HG03175 (cell line): Measurements from ENCODE around the gene MED17.
"Not testable (repeated sequence)": the region's sequence is repeated elsewhere in the genome, so short reads cannot be mapped to it uniquely, and the experiment has no call there.

Source experiments
- ATAC-seq: cut with Tn5 transposase; IDR thresholded peaks from one replicate; pipeline ENCODE4 v1.9.1; 2021; ENCODE audit warnings: mild to moderate bottlenecking, moderate library complexity; ENCODE audit not compliant: unreplicated experiment

MED17 gene

DNA sequence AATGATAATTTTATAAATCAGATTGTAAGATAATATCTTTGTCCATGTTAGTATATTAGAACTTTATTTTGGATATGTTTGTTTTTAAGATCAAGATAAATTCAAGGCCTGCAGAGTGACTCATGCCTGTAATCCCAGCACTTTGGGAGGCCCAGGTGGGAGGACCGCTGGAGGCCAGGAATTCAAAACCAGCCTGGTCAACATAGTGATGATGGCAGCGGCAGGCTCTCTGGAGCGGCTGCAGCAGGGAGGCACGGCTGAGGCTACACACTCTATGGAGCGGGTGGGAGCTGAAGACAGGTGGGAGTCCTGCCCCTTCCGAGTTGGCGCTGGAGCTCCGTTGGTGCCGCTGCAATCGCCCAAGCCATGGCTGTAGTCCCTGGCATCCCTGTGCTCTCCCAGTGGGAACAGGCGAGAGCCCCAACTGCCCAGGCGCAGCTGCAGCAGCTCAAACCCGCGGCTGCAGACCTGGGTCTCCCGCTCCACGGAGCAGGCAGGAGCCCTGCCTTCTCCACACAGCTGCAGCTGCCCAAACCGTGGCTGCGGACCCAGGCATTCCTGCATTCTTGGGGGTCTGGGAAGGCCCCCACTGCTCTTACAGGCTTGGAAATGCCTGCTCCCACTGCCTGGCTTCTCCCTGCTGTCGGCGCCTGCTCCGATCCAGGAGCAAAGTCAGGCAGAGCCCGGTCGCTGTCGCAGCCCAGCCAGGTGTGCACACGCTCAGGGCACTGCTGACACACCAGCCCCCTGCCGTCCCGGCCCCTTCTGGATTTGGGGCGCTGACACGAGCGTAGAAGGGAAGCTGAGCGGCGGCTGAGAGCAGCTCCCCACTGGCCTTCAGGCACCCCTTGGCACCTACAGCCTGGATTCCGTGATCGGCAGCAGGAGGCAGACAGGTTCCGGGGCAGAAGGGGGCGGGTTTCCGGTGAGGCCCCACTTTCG lies 25.9 kb upstream of the MED17 start:
- ATAC-seq = no peak

DNA sequence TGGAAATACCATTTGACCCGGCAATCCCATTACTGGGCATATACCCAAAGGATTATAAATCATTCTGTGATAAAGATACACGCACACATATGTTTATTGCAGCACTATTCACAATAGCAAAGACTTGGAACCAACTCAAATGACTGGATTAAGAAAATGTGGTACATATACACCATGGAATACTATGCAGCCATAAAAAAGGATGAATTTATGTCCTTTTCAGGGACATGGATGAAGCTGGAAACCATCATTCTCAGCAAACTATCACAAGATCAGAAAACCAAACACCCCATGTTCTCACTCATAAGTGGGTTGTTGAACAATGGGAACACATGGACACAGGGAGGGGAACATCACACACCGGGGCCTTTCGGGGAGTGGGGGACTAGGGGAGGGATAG lies 25.0 kb upstream of the MED17 start:
- ATAC-seq = not testable (repeated sequence)

DNA sequence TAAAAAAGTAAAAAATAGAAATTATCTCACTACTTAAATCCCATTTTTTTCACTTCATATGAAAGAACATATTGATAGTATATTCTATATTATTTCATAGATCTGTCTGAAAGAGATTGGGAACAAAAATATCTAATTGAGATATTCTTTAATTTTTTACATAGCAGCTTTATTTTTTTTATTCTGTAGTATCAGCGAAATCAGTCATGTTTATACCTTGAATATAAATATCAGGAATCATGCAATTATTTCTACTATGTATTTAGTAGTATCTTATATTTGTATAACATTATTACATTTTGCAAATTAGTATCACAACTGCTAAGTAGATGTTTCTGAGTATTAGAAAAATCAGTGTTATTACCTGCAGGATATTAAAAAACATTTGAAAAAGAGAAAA lies 22.2 kb upstream of the MED17 start:
- ATAC-seq = no peak

DNA sequence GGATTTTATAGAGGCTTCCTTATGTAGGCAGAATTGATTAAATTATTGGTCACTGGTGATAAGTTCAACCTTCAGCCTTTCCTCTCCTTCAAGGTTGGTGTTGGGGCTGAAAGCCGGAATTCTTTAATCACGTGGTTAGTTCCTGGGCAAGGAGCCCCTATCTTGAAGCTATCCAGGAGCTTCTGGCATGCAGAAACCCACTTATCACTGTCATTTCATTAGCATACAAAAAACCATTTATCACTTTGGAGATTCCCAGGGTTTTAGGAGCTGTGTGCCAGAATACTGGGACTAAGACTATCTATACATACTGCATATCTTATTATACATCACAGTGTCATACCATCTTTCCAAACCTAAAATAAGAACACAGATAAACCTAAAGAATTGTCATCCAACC lies 18.5 kb upstream of the MED17 start:
- ATAC-seq = no peak

DNA sequence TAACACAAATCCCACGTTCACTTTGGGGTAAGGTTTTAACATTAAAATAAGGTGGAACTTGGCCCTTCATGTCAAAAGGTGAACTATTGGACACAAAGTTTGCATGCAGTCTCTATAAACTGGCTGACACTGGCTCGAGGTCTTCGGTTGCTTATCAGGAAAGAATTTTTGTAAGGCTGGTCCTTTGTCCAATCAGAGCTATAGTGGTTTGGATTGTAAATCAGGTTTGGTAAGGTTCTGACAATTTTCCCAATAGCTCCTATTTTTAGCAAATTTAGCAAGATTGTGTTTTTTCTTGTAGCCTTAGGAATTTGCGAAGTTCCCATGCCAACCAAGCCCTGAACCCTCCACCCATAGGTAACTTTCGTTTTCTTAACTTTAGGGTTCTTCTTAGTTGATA lies 17.6 kb upstream of the MED17 start:
- no peak for ATAC-seq

DNA sequence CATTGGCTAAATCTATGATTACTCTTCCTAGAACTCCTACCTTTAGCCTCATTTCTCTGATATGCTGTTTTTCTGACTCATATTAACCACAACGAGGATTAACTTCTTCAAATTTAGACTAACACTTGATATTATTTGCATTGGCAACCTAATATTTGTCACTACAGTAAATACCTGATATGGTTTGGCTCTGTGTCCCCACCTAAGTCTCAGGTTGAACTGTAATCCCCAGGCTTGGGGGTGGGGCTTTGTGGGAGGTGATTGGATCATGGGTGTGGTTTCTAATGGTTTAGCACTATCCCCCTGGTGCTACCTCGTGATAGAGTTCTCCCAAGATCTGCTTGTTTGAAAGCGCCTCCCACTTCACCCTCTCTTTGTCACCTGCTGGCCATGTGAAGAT lies 17.1 kb upstream of the MED17 start:
- ATAC-seq = no peak

DNA sequence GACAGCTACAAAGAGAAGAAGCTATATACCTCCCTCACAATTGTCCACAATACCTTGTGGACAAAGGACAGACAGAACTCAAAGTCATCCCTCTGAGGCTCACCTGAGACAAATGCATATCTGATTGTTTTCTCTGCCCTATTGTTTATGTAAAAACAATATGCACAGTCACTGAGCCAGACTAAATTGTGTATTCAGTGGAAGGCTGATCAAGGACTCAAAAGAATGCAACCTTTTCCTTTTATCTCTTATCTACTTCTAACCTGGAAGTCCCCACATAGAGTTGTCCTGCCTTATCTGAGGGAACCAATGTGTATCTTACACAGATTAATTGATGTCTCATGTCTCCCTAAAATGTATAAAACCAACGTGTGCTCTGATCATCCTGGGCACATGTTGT lies 13.9 kb upstream of the MED17 start:
- no peak for ATAC-seq

DNA sequence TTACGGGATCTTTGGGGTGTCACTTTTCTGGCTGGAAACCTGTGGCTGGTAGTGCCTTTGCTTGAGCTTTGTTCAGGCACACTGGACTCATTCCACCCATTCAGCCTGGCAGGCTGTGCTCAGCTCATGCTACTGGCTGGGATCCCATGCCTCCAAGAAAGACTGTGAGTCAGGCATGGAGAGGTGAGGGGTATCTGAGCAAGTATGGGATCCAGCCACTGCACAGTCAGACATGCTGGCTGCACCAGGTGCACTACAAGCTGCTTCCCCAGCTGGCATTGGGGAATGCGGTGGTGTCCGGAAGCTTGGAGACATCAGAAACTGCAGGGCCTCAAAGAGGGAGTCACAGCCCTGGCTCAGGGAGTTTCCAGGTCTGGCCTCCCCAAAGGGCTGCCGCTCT lies 12.0 kb upstream of the MED17 start:
- no peak for ATAC-seq

DNA sequence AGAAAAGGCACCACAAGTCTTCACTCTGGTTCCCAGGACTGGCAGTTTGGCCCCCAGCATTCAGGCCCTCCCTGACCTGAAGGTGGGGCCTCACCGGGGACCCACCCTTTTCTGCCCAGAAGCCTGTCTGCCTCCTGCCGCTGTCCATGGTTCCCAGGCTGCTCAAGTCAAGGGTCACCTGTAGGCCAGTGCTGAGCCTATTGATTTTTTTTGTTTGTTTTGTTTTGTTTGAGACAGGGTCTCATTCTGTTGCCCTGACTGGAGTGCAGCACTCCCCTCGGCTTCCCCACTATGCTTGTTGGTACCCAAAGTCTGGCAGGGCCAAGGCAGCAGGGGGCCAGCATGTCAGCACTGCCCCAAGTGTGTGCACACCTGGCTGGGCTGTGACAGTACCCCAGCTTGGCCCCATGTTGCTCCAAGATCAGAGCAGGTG lies 11.0 kb upstream of the MED17 start:
- no peak for ATAC-seq

DNA sequence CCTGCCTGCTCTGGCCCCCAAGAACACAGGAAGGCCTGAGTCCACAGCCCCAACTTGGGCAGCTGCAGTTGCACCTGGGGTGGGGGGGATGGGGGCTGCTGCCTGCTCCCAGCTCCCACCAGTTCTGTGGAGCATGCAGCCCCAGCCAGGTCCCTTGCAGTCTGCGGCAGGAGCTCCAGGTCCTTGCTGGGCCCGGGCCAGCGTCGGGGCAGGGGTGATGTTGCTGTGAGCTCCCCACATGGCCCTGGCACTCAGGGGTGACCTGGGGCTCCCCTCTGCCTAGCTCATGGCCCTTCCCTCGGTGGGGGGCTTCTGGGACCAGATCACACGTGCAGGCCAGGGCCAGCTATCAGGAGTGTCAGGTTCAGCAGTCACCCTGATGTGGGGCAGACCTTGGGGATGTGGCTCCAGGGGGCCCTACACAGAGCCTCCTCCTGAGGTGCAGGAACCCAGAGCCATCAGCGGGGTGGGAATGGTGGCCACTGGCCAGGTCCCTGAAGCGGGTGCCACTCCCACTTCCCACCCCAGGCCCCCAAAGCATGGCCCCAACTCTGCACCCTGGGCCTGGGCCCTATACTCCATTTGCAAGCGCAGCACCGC lies 10.4 kb upstream of the MED17 start:
- ATAC-seq = no peak

DNA sequence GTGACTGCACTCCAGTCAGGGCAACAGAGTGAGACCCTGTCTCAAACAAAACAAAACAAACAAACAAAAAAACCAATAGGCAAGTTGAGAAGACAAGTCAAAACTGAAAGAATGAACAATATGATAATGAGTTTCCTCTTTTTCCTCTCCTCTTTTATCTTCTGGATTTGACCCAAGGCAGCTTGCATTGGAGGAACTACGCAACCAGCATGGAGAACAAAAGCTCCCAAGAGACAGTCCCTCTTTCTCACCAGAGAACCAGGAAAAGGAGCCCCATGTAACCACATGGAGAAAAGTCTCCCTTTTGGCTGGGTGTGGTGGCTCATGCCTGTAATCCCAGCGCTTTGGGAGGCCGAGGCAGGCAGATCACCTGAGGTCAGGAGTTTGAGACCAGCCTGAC lies 9.5 kb upstream of the MED17 start:
- not testable (repeated sequence) for ATAC-seq

DNA sequence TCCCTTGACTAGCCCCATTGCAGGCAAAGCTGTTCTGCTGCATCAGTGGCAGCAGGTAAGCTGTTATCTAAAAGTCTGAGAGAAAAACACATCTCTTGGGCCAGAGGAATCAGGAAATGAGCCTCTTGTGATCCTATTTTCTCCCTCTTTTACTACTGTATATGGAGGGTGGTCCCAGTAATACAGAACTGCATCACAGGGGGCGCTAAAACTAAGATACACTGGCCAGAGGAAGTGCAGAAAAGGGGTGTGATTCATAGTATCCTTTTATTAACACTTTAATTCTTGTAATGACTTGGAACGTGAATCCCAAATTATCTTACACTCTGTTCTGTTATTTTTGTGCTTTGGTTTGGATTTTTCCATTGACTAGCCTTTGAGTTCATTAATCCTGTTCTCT lies 8.8 kb upstream of the MED17 start:
- no peak for ATAC-seq

DNA sequence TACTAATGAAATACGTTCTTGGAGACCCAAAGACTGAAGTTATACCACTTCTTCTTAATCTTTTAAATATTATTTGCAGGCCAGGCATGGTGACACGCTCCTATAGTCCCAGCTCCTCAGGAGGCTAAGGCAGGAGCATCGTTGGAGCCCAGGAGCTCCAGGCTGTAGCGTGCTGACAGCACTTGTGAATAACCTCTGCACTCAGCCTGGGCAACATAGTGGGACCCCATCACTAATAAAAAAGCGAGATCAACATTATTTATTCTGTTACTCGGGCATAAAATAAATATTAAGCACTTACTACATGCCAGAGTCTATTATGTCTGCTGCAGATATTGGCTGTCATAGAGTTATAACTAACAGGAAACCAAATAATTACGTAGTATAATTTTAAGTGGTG lies 720 bp upstream of the MED17 start:
- no peak for ATAC-seq

DNA sequence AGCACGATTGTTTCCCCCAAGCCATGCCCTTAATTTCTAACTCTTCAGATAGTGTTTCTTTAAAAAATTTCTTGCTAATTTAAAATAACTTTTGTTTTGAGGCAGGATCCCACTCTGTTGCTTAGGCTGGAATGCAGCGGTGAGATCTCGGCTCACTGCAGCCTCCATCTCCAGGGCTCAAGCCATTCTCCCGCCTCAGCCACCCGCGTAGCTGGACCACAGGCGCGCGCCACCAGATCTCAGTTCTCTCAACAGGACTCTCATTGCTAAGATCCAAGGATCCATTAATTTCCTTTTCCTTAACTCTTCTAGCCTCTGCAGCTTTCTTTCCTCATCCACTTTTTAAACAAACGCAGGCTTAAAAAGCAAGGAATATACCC lies 327 bp upstream of the MED17 start:
- ATAC-seq = peak; percentile 43

DNA sequence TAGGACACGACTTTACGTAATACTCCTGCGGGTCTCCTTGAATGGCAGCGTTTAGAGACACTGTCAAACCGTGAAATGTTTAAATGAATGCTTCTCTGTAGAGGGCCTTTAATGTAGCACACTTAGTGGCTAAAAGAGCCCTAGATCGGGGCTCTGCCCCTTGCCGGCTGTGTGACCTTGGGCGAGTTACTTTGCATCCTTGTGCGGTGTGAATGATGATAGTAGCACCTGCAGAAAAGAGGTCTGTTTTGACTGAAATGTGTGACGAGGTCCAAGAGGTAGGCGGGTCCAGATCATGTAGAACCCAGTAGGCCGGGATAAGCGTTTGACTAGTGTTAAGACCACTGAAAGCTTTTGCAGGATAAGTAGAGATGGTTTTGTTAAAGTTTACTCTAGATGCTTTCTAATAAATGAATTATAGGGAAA lies 866 bp downstream of the MED17 start:
- ATAC-seq = peak; percentile 44

DNA sequence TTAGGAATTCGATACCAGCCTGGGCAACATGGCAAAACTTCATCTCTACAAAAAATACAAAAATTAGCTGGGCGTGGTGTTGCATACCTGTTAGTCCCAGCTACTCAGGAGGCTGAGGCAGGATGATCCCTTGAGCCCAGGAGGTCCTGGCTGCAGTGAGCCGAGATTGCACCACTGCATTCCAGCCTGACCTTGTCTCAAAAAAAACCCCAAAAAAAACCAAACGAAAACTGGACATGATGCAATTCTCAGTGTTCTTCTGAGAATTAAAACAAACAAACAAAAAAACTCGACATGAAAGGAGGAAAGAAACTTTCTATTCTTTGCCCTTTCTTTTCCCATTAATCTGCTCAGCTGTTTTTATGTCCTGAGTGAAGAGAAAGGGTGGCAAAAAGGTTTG lies 7.4 kb downstream of the MED17 start:
- no peak for ATAC-seq

DNA sequence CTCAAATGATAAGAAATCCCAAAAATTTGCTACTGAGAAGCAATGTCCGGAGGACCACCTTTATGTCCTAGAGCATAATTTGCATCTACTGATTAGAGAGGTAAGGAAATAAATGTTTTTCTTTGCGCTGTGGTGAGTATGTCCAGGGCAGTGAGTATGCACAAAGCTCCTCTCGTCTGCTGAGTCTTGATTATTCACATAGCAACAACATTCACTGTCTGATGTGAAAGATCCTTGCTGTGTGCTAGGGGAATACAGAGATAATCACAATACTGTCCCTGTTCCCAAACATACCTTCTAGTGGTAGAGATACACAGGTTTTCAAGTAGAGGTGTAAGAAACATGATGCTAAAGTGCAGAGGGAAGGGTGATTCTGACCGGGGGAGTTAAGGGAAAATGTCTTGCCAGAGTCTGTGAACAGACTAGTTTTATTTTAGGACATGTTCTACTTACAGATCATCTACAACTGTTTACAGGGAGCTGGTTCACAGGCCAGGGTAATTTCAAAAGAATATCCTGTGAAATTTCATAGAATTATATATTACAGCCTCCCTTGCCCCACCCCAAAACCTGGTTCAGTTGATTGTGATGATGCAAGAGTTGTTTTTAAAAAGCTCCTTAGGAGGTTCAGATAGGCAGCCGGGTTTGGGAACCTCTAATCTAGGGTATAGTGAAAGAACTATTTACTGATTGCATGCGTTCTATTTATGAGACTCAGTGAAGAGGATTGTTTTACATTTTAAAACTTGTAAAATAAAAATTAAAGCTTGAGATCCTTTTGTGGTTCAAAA lies 12.6 kb downstream of the MED17 start:
- no peak for ATAC-seq

DNA sequence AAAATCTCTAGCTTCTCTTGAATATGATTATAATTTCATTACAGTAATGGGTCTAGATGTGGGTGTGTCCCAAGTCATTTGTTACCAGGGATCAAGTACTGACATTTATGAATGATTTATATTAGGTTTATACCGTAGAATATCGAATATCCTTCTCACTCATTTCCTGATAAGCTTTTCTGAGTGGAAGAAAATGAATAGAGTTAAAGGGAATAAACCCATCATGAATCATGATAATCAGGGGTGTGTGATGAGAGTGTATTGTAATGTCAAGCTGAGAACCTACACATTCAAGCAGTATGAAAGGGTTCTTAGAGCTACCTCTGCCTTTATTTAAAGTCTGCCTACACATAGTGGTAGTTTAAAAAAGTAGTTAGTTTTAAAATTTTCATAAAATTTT lies 17.3 kb downstream of the MED17 start:
- ATAC-seq = no peak

DNA sequence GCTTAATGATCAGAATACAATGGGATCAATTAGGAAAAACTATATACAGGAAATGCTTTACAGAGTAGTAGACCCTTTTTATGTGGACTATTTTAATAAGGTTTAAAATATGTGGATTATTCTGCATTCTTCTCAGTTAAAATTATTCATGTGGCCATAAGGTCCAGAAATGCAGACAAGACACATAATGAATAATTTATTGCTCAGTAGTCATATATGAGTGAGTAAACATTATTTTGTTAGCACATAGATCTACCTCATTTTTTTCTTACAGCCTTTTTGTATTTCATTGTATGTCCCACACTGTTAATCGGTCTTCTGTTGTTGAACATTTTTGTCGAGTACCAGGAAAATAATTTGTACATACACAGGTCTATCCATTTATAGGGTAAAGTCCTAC lies 20.8 kb downstream of the MED17 start:
- no peak for ATAC-seq

DNA sequence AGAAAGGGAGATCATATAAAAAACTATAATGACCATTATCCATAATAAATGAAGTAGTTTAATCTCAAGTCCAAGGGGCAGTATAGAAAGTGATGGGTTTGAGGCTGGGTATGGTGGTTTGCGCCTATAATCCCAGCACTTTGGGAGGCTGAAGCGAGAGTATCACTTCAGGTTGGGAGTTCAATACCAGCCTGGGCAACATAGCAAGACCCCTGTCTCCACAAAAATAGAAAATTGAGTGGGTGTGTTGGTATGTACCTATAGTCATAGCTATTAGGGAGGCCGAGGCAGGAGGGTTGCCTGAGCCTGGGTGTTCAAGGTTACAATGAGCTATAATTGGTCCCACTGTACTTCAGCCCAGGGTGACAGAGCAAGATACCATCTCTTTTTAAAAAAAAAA lies 23.9 kb downstream of the MED17 start:
- ATAC-seq = no peak

DNA sequence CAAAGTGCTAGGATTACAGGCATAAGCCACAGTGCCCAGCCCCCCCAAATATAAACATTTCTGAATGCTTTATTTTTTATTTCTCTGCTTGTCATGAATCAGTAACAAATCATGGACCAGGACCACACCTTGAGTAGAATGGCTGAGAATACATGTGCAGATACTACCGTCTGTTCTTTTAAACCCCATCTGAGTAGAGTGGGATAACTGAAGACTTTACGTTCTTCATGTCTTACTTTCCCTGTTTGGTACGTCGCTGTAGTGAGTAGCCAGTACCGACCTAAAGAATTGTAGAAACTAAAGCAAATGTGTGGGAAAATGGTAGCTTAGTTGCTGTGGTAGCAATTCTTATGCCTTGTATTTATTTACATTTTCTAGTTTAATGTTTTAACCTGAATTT lies 29.9 kb downstream of the MED17 start:
- no peak for ATAC-seq
